HG02759 (cell line): ENCODE results near the gene CCDC149.
A peak's percentile ranks its signal among the peaks of the same experiment; 100 is the strongest.

Source experiments
- ATAC-seq: cut with Tn5 transposase; IDR thresholded peaks from one replicate; pipeline ENCODE4 v1.9.1; 2021; ENCODE audit warnings: mild to moderate bottlenecking, moderate library complexity; ENCODE audit not compliant: unreplicated experiment

Gene CCDC149

DNA sequence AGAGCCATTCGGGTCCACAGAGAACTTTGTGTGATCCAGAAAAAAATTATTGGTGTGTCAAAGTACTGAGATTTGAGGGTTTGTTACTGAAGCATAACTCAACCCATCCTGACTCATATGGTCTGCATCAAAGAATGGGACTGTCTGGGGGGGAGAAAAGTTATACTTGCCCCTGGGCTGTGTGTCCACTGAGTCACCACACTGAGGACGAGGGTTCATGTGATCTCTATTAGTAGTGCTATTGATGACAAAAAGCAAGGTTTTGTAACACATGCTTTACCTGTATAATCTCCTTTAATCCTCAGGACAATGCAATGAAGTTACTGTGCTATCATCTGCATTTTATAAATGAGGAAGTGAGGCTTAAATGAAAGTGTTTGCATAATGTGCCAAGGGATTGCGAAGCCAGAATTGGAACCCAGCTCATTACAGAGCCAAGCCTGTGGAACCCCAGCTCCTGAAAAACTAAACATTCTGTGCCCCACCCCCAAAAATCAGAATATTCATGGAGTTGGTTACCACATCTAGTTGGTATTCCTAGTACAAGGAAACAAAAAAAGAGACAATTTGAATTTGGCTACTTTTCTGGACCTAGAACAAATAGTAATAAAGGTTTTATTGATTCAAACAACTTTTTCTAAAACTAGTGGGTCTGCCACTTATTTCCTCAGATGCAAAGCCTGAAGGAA, 31.2 kb downstream of the CCDC149 start:
- ATAC-seq = no peak

DNA sequence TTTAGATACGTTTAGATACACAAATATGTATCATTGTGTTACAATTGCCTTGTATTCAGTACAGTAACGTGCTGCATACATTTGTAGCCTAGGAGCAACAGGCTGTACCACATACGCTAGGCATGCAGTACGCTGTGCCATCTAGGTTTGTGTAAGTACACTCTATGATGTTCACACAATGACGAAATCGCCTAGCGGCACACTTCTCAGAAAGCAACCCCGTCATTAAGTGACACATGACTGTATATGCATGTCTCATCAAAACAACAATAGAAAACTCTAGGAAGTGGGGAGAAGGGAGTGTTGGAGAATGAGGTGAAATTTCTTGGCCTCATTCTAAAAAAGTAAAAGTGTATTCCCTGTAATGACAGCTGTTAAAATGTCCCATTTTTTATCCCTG, 32.7 kb downstream of the CCDC149 start:
- no peak for ATAC-seq

DNA sequence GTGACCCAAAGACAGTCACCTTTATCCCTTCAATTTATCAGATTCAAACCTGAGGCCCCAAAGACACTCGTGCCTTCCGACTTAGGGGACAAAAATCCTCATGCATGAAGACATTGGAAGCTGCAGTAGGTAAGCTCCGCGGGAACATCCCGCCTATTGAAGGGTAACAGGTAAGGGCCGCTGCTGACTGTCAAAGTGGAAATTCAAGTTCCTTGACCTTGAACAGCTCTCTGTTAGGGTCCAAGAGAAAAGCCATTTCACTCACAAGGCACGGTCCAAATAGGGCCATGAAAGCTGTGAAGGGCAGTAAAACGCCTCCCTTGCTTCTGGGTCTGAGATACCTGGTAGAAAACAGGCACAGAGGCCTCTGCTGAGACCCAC, 34.2 kb downstream of the CCDC149 start:
- no peak for ATAC-seq

DNA sequence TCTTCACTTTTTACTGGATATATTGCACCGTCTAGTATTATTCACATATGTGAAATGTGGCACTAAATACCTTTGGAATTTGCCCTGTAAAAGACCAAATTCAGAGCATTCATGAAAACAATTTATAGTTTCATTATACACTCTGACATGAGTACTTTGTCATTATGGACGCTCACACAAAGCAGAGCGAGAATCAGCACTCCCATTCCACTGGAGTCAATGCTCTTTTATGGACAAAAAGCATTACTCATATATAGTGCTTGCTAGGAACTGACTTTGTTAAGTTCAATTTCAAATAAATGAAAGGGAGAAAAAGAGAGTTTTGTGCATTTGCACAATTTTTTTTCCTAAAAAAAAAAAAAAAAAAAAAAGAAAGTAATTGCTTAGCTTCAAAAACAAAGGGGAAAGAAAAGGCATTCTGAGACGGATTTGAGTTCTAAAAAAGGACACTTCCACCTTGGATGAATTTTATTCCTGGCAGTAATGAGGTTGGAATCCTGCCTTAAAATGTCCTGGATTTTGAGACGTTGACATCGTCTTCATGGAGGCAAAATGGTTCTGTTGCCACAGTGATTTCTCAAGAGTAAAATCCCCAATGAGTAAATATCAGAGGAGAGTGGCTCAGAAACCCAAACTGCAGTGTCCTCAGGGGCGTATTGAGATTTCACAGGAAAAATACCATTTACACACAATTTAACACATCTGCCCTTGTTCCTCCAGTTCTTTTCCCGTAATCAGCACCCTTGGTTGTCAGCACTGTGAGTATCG, 34.8 kb downstream of the CCDC149 start:
- ATAC-seq = no peak

DNA sequence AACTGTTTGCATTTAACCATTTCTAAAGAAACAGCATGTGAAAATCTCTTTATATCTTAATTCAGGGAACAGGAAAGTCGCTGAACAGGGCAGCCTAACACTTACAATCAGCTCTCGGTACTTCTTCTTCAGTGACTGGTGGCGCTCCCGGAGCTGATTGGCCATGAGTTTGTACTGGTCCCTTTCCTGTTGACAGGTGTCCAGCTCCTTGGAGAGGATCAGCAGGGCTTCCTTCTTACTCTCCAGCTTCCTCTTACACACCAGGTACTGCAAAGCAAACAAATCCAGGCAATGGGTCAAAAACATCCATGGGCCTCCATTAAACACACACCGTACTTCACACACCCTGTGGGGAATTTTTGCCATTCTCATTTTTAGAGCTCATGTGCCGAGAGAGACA, 36.4 kb downstream of the CCDC149 start:
- ATAC-seq = no peak

DNA sequence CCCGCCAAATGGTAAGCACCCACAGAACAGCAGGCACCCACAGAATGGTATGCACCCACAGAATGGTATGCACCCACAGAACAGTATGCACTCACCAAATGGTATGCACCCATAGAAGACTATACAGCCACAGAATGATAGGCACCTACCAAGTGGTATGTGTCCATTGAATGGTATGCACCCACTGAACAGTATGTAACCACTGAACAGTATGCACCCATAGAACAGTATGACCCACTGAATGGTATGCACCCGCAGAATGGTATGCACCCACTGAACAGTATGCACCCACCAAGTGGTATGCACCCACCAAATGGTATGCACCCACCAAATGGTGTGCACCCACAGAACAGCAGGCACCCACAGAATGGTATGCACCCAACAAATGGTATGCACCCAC, 40.1 kb downstream of the CCDC149 start:
- no peak for ATAC-seq

DNA sequence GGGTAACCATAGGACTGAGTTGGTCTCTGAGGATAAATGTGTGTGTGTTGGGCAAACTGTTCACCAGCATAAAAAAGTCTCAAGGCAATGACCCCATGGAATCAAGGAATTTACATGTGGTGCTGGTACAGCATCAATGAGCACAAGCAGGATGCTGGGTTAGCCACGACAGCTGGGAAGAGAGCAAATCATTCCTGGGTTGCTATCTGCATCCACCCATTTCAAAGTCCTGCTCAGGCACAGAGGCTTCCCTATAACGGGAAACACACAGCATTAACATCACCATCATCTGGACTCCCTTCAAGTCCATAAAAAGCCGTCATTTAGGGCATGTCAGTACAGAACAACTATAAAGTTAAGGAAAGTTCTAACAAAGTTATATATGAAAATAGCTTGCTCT, 41.6 kb downstream of the CCDC149 start:
- no peak for ATAC-seq

DNA sequence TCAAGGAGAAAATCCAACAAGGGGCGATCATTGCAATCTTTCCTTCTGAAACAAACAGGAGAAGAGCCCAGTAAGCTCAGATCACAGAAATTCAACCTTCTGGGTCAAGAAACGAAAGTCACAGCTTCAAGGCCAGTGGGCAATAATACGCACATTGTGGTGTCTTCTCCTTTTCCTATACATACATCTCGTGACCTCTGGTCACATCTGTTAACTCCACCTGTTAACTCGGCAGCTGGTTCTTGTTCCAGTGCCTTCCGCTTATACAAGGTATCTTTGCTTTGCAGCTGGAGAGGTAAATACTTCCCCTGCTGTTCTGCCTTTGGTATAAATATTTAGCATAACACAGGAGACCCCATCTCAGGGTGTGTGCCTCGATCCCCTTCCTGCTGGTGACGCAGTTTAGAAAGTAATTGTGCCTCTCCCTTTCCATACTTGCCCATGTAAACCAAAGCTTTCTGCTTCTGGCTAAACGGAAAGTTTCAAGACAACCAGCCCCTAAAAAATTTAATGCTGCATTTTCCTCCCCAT, 45.0 kb downstream of the CCDC149 start:
- ATAC-seq = no peak

DNA sequence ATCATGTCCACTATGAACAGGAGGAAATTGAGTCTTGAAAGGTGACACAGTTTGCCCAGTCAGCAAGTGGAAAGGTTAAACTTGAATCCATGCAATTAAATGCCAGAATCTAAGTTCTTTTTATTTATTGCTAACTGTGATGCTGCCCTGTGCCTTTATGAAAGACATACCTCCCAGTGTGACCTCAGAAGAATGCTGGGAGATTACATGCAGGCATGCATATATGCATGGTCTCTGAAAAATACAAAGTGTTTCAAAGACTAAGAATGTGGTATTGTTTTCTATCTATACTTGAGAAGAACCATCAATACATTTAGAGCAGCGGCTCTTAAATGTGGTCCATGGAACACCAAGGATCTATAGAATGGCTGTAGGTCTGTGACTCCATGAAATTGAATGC, 45.6 kb downstream of the CCDC149 start:
- no peak for ATAC-seq

DNA sequence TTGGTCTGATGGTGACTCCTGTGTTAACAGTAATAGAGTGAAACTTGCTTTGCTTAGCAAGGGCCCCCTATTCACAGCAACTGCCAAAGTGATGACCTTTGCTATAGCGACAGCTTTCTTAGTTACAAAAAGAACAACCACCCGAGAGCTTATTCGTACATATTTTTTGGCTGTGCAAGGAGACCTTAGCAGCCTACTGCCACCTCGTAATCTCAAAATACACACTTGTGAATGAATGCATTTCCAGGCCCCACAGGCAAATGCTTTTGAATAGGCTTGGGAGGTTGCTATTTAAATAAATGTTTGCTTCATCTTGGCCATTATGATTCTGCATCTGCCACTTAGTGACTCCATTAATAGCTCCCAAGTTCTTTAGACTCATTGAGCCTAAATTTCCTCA, 47.4 kb downstream of the CCDC149 start:
- no peak for ATAC-seq

DNA sequence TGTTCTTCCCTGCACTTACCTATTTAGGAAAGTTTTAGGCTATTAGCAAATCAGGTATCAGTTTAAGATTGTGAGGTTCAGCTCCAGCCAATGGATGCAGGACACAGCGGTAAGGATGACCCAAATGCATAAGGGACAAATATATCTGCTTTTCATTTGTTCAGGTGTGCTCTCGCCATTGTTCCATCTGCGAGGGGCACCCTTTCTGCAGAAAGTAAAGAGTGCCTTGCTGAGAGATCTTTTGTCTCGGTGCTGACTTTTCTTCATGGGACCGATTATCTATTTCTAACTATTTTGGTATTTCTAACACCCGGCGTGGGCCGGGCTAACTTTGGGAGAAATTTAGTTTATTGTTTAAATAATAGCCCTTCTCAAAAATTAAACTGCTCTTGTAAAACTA, 49.0 kb downstream of the CCDC149 start:
- ATAC-seq = no peak

DNA sequence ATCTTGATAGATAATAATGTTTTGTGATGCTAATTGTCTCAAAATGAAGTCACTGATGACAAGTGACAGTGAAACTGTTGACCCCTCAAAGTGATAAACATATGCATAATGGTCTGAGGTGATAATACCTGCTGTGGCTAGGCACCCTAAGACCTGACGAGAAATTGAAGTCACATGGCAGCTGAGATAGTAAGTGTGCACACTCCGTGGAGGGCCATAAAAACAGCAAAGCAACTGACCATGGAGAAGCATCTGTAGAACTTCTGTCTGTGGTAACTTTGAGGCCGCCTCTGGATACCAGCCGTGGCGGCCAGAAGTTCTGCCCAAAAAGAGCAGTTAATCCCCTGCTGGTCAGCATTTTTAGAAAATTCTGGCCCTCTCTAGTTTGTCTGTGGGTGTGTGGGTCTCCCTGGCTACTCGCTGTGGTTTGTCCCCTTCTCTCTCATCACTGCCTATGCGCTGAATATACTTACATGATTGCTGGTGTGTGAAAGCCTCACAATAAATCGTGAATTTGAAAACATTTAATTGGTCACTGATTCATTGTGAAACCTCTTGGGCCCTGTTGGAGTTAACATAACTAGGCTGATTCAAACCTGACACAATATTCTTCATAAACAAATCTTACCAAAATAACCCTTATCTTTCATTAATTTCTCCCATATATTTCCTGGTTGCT, 50.6 kb downstream of the CCDC149 start:
- ATAC-seq = peak; percentile 61

DNA sequence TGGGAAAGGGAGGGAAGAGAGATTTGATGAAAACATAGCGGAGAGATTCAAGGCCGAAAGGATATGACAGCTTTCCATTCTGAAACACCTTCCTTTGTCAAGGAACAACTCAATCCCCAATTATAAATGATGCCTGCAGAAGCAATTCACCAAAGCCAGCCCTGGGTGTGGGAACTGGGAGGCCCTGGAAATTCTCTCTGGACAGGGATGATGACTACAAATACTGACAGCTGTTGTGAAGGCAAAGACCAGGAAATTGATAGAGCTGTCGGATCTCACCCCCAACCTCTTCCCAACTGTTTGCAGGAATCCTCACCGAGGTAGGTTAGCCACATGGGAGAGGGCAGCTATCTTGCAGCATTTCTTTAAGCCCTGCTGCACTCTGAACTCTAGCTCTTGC, 54.3 kb downstream of the CCDC149 start:
- ATAC-seq = no peak

DNA sequence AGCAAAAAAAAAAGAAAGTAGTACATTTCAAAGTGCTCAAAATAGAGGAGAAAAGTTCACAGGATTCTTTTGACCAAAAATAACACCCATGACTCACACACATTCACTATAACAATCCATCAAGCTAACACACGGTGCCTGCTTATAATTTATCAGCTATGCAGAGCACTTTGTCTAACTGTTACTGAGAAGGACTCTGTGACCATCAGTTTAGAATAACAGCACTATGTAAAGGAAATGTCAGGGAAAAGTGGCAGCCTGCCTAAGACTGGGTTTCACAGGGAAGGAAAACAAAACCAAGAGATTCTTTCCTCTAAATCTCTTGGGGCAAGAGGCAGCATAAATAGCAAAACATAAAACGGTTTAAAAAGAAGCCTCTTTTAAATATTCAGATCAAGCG, 54.8 kb downstream of the CCDC149 start:
- no peak for ATAC-seq

DNA sequence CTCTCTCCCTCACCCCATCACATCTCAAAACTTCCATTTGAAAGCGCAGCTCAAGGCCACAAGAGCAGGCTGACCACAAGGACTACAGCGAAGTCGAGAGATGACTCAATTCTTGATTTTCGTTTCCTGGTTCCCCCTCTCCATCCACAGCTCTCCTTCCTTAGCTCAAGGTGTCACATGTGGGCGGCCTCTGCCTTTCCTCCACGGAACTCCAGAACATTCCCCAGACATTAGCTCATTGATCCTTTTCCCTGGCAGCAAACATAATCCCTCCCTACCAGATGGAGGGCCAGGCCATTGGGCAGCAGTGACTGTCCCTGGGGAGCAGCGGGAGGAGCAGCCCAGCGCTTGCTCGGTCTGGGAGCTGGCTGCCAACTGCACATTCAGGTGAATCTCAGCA, 56.3 kb downstream of the CCDC149 start:
- peak; percentile 86 for ATAC-seq

DNA sequence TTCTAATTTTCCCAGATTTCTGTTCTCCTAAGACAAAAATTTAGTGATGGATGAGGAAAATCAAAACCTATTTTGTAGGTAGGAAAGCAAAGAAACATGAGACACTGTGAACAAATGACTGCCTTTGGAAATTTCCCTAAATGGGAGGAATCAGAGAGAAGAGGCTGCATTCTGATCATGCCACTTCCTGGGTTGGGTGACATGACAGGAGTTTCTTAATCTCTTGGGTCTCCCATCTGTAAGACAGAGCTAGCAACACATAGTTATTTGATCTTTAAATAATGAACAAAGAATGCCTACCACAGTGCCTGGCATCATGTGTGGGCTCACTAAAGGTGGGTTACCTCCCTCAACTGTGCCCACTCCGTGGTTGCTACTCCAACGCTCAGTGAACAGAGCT, 57.1 kb downstream of the CCDC149 start:
- no peak for ATAC-seq

DNA sequence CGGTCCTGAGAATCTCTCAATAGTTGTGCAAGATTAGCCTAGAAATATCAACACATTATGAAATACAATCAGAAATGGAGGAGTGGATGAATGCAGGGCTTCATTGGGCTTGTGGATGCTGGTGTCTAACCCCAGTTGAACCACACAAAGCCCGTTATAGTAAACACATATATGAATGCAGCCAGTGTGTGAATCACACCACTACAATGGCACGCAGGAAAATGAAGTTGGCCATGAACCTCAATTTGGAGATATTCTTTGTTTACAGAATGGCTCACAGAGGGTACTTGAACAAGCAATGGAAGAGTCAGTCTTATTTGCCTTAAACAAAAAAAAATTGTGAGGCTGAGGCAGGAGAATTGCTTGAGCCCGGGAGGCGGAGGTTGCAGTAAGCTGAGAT, 59.7 kb downstream of the CCDC149 start:
- no peak for ATAC-seq

DNA sequence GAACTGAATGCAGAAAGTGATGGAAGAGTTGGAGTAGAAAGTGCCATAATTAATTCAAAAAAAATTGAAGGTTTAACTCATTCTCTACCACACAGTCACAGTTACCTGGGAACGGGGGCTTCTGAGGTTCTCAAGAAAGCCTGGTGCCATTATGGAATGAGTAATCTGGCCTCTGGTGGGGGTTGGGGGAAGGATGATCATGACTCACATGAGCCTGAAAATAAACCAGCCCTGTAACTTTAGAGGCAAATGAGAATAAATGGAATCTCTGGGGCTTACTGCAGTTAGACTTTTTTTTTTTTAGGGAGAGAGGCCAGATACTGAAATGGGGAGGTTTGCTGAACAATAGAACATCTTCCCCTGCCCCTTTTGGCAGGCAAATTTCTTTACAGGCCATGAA, 62.2 kb downstream of the CCDC149 start:
- no peak for ATAC-seq

DNA sequence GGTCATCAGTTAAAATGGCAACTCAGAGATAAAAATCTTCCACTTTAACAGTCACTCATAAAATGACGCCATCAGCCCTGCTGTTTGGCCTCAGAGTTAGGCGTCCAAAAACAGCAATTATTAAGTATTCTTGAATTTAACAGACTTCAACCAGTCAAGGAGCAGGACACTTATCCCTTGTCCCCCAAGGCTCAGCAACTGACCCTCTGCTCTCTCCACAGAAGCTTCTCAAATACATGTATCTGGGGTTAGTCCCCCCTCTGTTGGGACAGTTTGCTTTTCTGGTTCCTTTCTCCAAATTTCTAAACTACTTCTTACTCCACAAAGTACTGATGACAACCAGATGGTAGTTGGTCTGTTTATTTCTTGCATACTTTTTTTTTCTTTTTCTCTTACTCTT, 63.1 kb downstream of the CCDC149 start:
- no peak for ATAC-seq

DNA sequence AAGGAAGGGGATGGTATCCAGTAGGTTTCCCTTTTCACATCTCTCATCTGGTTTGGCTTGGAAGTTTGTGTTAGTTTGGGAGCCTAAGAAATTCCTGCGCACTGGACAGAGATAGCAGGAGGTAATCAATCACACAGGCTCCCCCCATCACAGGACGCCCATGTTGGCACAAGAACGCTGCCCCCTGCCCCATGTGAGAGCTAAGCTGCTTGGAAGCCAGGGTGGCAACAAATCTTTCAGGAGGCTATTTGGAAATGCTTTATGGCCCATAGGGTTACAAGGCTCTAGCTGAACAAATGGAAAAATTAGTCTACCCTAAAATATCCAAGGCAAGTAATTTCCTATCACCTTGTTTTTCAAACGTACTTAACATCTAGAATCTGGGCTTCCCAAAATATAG, 63.5 kb downstream of the CCDC149 start:
- no peak for ATAC-seq

DNA sequence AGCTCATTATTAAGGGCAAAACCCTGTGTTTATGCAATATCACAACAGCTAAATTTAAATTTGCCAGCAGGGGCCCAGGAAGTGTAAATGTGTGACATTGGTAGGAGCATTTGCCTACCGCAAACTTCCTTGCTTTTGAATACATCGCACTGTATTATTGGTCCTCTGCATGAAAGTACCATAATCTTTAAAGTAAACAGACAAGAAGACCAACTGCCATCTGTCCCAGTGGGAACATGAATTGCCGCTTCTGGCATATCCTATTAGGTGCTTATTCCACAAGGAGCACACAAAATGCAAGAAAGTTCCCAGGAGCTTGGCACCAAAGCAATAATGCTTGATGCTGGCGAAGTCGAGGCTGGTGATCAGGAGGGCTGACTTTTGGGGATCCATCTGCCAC, 66.1 kb downstream of the CCDC149 start:
- ATAC-seq = no peak

DNA sequence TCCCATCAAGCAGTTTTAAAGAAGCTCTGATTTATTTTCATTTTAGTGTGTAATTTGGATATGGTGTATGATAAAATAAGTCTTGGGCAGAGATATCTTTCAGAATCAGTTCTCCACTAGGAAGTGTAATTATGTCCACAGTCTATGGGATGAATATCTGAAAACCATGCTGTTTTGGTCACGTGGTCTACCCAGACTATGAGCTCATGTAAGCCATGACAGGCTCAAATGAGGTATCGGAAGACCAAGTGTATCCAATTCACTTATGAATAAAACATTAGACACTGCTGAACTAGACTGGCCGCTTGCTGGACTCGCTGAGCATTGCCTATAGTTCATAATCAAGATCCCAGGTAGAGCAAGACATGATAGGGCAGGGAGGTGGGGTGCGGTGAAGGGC, 66.9 kb downstream of the CCDC149 start:
- no peak for ATAC-seq
